Activated gamma-delta T cell treated with anti-CD3 and anti-CD28 coated beads, Interleukin-2, amount 50 U/mL, for 16 hours (primary cell): ENCODE results near the gene TBC1D22A.

ENCODE experiments used
- DNase-seq: peaks from one replicate; pipeline ENCODE4 v3.0.0-alpha.2; 2020; ENCODE audit warnings: low read depth

The TBC1D22A gene

DNA sequence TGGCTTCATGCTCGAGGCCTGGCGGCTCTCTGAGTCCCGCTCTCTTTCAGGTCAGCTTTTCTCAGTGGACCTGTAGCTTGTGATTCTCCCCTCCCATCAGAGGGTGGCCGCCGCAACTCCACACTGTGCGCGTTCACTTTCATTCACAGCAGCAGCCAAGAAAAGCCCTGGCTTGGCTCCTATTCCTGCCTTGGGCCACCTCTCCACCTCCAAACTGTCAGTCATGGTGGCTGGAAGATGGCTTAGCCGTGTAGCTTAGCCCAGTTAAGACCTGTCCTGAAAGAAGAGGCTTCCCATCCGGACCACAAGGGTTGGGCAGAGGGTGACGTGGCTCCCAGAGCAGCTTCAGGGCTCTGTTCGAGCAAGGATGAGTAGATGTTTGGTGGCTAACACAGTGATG is 125.5 kb downstream of the TBC1D22A start:
- DNase-seq, result no peak

DNA sequence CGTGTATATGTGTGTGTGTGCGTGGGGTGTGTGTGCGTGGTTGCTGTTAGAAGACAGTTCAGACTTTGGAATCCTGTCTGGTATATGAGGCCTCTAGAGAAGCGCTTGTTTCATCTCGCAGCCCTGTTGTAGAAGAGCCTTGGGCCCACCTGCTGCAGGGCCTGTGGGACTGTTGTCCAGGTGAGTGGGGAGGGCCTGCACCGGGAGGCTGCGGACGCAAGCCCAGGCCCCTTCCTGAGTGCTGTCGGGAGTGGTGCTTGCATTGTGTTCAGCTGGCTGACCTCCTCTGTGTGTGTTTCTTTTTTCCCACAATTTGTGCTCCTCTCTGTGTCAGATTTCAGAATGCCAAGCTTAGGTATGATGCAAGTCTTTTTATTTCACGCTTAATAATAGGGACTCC is 128.4 kb downstream of the TBC1D22A start:
- DNase-seq, result no peak

DNA sequence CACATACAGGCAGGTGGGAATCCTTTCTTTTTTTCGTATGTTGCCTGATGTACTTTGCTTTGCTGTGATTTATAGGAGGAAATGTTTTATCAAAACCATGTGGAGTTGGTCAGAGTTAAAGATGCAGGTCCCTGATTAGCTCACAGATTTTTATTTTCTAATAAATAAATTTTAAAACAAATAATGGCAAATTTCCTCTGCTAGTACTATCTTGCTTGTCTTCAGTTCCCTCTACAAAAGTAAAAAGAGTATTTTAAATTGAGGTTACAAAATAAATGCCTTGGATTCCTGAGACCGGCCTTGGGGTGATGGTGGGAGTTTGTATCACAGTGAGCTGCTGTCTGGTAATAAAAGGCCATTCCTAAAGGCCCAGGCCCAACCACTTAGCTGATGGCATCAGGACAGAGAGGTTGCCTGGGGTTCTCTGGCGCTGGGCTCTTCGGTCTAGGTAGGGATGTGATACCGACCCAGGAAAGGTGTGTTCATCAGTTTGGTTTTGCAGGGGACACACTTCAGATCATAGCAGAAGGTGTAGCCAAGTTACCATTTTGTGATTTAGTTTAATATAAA is 129.0 kb downstream of the TBC1D22A start:
- no peak for DNase-seq

DNA sequence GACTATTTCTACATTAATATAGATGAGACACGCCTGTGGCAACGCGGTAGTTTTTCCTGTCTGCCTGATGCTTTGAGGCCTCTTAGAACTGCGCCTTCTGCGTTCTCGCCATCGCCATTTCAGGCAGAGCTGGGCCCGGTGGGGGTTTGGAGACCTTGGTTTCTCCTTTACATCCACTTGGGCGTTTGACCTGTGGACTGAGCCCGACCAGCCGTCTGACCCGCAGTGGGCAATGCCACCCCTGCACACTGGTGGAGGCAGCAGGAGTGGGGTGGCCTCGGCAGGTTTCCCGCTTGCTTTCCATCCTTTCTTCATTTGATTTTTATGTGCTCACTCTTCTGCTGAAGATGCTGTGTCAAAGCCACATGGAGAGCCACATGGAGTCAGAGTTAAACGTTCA is 130.4 kb downstream of the TBC1D22A start:
- DNase-seq, result no peak

DNA sequence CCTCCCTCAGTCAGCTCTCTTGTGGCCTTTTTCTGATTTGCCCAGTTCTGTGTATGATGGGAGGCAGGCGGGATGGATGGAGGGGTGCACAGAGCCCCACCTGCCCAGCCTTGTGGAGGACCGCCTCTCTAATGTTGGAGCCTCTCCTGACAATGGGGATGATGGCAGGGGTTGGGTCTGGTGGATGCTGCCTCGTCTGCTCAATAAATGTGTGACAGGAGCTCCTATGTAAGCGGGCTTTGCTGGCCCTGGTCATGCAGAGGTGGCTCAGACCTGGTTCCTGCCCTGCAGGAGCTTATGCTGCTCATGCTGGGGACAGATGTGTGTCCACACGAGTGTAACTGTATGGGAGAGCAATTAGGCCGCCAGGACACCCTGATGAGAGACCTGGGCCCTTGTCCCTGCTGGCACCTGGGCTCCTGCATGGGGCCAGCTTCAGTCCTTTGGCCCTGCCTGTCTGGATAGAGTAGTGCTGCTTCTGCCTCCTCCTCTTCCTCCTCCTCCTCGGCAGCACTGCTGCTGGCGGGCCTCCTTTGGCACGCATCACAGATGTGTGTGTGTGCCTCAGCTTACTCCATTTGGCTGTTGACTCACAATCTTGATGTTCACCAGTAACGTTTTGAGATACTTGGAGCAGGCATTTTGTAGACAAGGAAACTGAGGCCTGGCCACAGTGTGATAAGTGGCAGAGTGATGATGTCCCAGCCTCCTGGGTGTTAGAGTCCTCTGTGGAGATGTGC is 131.0 kb downstream of the TBC1D22A start:
- DNase-seq, result no peak

DNA sequence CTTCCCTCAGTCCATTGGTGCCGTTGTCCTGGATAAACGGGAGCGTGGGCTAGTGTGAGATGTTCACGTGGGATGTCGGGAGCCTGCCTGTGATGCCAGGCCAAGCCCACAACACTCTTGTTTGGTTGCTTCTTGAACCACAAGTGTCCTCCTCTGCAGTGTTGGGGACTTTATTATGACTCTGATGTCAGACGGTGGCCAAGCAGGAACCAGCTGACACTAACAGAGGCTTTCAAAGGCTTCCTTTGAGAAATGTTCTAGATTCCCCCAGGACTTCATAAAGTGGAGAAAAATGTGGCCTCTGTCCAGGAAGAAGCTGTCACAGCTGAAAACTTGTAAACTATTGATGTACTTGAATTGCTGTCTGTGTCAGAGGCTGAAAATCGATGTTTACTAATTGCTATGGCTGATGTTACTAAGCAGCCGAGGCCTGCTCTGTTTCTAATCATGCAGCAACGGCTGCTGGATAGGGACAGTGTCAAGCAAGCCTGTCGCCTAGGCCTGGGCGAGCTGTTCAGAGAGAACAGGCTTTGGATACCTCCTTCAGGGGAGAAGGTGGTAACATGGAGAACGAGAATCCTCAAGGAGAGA is 131.7 kb downstream of the TBC1D22A start:
- no peak for DNase-seq

DNA sequence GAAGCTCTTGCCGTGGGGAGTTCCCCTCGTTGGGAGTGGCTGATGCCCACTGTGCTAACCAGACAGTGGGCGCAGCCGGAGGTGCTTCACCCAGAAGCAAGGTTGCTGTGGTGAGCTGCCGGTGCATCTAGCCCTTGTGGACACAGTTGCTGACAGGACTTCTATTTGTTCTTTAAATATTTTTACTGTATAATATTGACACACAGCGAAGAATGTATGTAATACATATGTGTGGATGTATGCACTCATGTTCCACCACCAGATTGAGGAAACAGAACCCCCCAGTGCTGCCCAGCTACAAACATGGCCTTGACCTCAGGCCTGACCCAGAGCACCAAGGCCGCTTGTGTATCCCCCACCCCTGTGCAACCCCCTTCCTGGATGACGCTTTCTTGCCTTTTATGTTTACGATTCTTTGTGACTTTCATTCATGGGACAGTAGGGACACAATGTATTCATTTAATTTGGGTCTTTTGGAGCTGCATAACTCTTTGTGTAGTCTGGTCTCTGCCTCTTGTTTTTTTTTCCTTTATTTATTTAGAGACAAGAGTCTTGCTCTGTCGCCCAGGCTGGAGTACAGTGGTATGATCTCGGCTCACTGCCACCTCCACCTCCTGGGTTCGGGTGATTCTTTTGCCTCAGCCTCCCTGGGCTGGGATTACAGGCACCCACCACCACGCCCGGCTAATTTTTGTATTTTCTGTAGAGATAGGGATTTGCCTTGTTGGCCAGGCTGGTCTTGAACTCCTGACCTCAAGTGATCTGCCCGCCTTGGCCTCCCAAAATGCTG is 132.6 kb downstream of the TBC1D22A start:
- DNase-seq, result no peak

DNA sequence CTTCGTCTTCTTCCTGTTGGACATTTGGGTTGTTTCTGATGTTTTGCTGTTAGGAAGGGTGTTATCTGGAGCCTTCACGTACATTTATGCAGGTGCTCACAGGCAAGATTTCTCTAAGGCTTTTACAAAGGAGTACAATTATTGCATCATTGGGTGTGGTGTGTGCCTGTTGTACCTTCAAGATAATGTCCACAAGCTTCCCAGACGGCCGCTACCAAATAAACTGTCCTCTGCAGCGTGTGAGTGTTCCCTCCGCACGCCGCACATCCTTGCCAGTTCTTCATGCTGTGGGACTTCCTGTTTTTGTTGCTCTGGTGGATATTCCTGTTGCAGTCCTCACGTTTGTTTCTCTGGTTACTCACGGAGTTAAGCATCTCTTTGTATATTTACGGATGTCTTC is 133.3 kb downstream of the TBC1D22A start:
- DNase-seq, result no peak

DNA sequence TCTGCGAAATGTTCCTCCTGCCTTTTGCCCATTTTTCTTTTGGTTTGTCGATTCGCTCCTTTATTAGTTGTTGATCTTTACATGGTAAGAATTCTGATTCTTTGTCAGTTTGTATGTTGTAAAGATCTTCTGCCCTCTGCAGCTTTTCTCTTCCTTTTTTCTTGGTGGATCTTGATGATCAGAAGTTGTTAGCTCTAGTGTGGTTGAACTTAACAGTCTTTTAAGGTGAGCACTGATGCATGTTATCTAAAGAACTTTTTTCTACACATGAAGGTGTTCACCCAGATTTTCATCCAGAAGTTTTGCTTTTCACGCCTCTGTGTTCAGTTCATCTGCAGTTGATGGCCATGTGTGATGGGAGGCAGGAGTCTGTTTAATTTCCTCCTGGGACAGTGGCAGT is 133.7 kb downstream of the TBC1D22A start:
- no peak for DNase-seq

DNA sequence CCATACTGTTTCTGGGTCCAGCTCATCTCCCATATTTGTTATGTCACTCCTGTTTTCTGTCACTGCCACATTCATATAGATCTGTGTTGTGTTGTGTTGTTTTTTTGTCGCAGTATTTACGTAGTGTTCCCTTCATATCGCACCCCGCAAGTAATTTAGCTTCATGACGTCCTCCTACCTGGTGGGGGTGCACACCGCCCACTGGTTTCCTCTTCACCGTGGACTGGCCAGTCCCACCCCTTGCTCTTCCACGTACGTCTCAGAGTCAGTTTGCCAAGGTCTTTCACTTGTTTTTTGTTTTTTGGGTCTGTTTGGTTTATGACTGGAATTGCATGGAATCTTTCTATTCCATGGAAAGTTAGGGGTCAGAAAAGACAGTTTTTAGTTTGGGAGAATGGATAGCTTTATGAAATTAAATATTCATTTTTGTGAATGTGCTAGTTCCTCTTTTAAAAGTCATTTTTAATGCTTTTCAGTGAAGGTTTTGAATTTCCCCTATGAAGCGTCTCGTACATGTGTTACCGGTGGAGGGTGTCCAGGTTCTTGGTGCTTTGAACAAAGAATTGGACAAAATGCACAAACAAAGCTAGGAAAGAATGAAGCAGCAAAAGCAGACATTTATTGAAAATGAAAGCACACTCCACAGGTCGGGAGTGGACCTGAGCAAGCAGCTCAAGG is 134.3 kb downstream of the TBC1D22A start:
- no peak for DNase-seq

DNA sequence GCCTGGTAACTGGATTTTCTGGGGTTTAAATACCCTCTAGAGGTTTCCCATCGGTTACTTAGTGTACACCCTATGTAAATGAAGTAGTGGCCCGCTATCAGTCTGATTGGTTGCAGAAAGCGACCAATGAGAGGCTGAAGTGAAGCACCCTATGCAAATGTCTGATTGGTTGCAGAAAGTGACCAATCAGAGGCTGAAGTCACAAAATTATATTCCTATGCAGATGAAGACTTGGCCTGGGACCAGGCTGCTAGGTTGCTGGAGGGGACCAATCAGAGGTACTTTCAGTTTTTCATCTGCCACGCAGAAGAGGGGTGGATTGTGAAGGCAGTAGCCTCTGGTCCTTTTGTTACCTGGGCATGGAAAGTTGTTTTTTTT is 134.8 kb downstream of the TBC1D22A start:
- no peak for DNase-seq

DNA sequence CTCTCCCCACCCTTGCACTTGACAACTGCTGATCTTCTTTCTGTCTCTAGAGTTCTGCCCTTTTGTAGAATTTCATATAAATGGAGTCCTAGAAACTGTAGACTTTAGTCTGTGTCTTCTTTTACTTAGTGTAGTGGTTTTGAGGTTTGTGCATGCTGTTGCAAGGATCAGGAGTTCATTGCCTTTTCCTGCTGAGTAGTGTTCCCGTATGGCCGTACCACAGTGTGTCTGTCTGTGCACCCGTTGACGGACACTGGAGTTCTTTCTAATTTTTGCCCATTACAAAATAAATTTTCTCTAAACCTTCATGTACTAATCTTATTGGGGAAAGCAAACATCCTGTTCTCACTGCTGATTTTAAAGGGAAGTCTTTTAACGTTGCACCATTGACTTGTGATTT is 138.1 kb downstream of the TBC1D22A start:
- DNase-seq, result no peak

DNA sequence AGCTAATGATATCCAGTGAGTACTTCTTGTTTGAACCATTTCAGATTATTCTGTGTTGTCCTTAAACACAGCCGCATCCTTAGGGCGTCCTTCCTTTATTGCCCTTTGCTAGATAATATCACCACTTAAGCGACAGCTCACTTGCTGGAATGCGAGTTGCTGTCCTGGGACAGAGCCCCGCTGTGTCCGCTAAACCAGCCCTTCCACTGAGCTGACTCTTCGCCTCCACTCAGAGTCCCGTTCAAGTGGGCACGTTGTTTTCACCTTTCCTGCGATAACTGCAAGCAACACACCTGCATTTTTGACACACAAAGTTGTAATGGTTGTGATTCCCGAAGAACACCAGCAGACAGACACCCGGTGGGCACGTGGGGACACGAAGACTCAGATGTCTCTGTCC is 140.0 kb downstream of the TBC1D22A start:
- no peak for DNase-seq

DNA sequence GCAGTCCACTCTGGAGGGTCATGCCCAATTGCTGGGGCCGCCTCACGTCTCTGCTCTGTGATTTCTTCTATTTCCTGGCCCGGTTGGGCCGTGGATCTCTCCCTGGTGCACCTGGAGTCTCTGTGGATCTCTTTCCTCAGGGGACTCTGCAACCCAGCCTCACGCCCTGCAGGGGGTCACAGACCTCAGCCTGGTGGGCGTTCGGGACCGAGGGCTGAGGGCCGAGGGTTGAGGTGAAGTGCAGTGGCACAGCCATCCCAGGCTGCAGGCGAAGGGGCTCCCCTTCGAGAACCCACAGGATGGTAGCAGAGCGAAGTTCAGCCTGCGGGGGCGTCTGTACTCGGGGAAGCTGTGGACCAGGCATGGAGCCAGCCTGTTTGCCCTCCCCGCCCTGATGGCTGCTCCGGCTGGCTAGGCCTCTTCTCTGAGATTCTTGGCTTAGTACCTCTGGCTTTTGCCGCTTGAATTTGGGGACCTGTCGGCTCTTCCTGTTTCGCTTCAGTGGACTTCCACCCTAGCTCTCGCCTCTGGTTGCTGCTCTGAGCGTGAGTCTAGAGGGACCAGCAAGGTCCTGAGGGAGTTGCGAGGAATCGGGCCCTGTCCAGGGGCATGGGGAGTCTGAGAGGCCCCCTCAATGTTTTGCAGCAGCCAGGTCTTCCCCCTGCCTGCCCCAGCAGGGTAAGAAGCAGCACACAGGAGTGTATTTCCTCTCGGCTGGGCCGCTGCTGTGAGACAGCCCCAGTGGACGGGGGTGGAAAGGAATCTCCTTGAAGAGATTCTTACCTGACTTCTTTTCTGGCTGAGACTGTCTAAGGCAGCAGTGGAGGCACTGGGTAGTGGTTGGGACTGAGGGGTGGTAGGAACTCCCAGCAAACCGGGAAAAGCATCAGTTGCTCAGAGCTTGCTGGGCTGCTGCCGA is 140.8 kb downstream of the TBC1D22A start:
- no peak for DNase-seq

DNA sequence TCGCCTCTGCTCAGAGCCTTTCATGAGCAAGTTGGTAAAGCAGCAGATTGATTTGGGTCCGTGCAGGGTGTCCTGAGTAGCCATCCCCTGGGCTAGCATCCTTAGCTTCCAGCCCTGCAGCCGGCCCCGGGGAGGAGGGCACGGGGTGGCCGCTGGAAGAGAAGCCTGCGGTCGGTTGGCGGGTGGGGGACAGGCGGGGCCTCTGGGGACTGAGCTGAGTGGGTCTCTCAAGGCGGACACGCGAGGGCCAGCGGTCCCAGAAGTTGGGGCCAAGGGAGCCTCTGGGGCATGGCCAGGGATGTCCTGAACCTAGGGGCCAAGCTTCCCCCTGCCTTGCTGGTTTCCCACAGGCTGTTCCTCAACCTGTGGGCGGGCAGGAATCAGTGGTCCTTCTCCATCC is 143.0 kb downstream of the TBC1D22A start:
- DNase-seq, result no peak

DNA sequence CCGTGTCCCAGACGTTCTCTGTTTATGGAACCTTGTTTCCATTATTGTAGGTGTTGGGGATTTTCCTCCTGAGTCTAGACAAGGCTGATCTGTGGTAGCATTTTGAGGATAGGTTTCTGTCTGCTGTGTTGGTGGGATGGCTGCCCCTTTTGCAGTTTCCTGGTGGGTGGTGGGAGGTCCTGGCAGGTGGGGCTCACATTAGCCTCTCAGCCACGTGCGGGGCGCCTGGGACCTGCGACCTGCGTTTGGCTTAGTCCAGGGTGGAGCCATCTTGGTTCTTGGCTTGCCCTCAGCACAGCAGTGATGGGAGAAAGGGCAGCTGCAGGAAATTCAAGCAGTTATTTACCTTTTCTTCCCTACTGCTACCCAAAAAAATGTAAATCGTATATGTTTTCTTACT is 143.4 kb downstream of the TBC1D22A start:
- no peak for DNase-seq

DNA sequence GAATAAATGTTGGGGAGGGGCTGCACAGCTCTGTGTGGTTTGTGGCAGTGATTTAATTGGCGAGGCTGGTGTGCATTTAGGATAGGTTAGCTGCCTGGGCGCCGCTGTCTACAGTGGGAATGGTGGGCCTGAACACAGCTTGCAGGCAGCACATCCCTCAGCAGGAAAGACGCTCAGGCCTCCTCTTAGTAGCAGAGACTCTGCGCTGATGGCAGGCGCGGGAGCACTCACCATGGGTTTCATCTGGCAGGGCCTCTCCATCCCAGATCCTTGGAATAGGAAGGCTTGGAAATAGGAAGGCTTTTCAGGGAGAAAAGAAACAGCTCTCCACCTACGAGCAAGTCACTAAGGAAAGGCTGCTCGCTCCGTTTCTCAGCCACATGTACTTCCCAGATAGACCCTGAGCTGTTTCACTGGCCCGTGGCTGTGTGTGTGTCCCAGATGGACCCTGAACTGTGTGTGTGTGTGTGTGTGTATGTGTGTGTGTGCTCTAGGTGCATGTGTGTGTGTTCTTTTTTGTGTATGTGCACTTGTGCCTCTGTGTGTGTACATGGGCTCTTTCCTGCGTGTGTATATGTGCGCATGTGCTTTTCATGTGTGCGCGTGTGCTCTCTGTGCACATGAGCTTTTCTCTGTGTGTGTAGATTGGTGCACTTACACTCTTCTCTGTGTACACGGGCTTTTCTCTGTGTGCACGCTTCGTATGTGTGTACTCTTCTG is 144.0 kb downstream of the TBC1D22A start:
- DNase-seq, result no peak

DNA sequence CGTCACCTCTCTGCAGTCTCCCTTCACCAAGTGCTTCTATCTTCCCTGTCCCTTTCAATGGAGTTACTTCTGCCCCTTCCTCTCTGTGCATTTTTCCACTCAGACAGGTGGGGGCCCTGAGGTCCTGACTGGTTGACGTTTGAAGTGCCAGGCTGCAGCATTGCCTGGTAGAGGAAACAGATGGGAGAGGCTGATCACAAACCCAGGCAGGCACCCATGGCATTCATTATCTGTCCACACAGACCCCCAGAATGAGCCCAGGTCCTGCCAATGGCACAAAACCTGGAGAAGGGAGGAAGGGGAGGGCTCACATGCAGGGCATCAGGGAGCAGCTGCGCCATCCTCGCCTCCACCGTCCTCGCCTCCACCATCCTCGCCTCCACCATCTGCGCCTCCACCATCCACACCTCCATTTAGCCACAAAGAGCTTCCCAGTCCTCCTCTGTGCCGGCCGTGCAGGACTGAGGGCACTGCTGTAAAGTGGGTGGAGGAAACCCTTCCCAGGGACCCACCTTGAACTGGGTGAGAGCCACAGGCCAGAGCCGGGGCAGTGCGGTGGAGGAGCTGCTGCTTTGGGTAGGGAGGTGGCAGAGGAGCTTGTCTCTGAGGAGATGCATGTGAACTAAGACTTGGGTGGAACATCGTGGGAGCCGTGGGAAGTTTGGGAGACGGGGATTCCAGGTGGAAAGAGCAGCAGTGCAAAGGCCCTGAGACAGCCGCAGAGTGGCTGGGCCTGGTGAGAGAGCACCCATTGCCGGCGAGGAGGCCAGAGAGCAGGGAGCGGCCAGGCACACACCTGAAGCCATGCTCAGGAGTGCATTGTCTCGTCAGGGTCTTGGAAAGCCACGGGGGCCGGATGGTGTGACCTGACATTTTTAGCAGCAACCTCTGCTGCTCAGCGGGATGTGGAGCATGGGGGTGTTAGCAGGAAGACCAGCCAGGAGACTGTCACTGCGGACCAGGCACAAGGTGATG is 145.1 kb downstream of the TBC1D22A start:
- no peak for DNase-seq

DNA sequence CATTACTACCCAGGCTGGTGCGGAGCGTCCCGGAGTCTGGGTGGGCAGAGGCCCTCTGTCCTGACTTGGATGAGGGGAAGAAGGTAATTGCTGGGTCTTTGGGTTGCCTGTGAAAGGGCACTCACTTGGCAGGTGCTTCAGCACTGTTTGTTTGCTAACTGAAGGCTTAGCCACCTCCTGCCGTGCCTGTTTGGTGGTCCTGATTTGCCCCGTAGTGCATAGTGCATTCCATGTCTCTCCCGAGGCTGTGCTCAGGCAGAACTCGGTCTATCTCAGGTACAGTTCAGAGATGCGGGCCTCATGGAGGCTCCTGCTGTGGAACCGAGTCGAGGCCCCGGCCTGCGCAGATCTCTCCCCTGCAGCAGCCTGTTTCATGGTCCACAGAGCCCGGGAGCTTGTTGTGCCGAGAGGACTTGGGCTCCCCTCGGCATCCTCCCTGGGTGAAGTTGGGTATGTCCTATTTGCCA is 146.2 kb downstream of the TBC1D22A start:
- DNase-seq, result no peak
